ENCODE results near the gene MYH4. TPM values are rescaled to one million over a fixed set of nuclear protein-coding genes. Genes with fewer than 3 reads are reported as not detected.

Gene MYH4
- total and polyA plus RNA-seq, 9 of the 15 experiments (the other 6 are each of a cell fraction or from before 2014, with no cell fraction given), result not detected

- Histone ChIP-seq H3K9me3 (replicated peaks; ENCODE audit: control insufficient read depth, insufficient read depth, low read depth, low read length) (no peaks in the 10 kb centered on the region), H3K27ac (ENCODE audit: extremely low read depth, low read depth, low read length) (no peak overlapping the region), H3K4me3 (no peak overlapping the region), H4K20me1 (replicated peaks; ENCODE audit: control insufficient read depth, insufficient read depth, low read length) (no peaks in the 10 kb centered on the region), H3K4me2 (ENCODE audit: insufficient read depth, low read length) (no peak overlapping the region), H3K9me1 (ENCODE audit: control insufficient read depth, insufficient read depth, low read length) (no peaks in the 10 kb centered on the region), H3K79me2 (ENCODE audit: control insufficient read depth, insufficient read depth, low read length) (no peaks in the 10 kb centered on the region), H3K9ac (ENCODE audit: insufficient read depth in 1 of 2, low read depth in 2 of 2, low read length in 2 of 2) (no peak overlapping the region), H3K4me1 (replicated peaks in 1 of 2; ENCODE audit: control insufficient read depth in 2 of 2, insufficient read depth in 2 of 2, low read length in 2 of 2) (no peaks in the 10 kb centered on the region), H3K27me3 (ENCODE audit: control insufficient read depth in 2 of 2, insufficient read depth in 2 of 2, low read length in 2 of 2) (no peaks in the 10 kb centered on the region), H2AFZ (ENCODE audit: low read depth, low read length) (no peak overlapping the region), H3K36me3 (ENCODE audit: control insufficient read depth, insufficient read depth, low read length) (no peaks in the 10 kb centered on the region)
- DNase-seq (ENCODE audit: extremely low read depth in 1 of 4, low spot score in 3 of 4), result no peak
- POLR2A ChIA-PET, result no interaction called here
- ATAC-seq, result no peak
- intact Hi-C loops (cut with micrococcal nuclease), result no loop called here
- TF ChIP-seq FOXA3 (CRISPR knock-in tag; conservative IDR thresholded peaks at IDR 0.05 in 1 of 2, IDR thresholded peaks at IDR 0.05 in 1 of 2) (no peak), POLR2H (tag; IDR thresholded peaks at IDR 0.05; ENCODE audit: low read depth) (no peak), MEF2D (tag; conservative IDR thresholded peaks at IDR 0.05; ENCODE audit: low read depth) (no peak), SIN3A (IDR thresholded peaks at IDR 0.05; ENCODE audit: borderline replicate concordance in 2 of 2, control insufficient read depth in 1 of 2, low read depth in 2 of 2, low read length in 2 of 2) (no peak), PML (IDR thresholded peaks at IDR 0.05; ENCODE audit: low read length) (no peak), CHD7 (IDR thresholded peaks at IDR 0.05; ENCODE audit: low read depth, low read length) (no peak), SAP30 (IDR thresholded peaks at IDR 0.05; ENCODE audit: borderline replicate concordance, insufficient read depth, low read depth, low read length, poor library complexity, severe bottlenecking) (no peak)
- FAIRE-seq, result no peak
- in situ Hi-C loops (cut with MboI), result no loop called here
- 12% methylated on average over 2 of the region's 2 CpGs for WGBS (ENCODE audit: insufficient coverage, low coverage, missing lambda C conversion rate)
- no TSS peak for BruUV-seq (replicated peaks)
- CTCF ChIA-PET (ENCODE audit: low intra/inter-chr PET ratio), result no interaction called here
Measured at GRCh38 chr17:10492004-10492403, 22.6 kb upstream of the MYH4 start.
